ENCODE measurements around the gene ACOT11.

ACOT11 gene

DNA sequence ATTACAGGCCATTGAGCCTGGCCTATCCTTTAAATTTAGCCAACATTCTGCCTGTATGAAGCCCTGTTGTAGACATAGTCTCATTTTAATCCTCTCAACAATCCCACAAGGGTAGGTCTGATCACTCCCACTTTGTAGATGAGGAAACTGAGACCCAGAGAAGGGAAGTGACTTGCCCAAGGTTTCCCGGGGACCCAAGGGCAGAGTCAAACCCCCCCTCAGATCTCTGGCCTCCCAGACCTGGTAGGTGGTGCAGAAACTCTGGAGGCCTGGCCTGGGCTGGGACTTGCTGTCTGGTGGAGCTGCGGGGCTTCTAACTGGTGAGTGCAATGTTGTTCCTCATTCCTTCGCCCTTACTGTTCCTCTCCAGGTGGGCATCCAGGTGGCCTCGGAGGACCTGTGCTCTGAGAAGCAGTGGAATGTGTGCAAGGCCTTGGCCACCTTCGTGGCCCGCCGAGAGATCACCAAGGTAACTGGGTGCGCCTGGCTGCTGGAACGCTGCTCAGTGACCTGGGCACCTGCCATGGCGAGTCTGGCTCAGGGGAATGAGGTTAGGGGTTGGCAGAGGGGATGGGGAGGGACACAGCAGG, 45.6 kb downstream of the ACOT11 start:
- DNase-seq, result no peak

- DNase-seq, result no peak
Observed at GRCh38 chr1:54594463-54594862, 46.4 kb downstream of the ACOT11 start.

DNA sequence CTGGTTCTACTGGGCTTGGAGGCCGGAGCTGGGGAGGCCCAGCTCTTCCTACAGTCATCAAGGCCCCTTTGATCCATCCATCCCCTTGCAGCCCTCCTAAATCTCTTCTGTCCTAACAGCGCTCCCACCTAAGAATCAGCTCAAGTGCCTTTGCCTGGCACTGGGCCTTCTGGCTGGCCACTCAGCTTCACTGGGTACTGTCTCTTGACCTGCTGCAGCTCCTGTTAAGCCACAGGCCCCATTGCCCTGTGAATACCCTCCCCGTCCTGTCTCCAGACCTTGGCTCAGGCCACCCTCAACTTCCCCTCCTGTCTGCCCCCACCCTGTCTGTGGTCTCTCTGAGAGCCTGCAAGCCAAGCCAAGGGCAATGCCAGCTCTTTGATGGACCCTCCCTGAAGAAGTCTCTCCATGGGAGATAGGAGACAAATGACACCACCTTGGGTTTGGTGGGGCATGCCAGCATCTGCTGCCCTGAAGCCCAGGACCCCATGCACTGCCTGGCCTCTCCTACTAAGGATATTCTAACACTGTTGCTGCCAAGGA, 48.0 kb downstream of the ACOT11 start:
- no peak for DNase-seq

DNA sequence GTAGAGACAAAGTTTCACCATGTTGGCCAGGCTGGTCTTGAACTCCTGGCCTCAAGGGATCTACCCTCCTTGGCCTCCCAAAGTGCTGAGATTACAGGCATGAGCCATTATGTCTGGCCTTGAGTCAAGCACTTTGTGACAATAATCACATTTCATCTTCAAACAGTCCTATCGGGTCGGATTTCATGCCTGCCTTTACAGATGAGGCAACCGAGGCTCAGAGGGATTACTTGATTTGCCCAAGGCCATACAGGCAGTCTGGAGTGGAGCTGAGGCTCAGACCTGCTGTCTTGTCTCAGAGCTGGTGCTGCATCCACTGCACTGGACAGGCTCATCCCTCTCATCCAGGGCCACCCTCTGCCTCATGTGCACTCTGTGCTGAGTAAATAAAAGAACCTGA, 48.7 kb downstream of the ACOT11 start:
- no peak for DNase-seq

DNA sequence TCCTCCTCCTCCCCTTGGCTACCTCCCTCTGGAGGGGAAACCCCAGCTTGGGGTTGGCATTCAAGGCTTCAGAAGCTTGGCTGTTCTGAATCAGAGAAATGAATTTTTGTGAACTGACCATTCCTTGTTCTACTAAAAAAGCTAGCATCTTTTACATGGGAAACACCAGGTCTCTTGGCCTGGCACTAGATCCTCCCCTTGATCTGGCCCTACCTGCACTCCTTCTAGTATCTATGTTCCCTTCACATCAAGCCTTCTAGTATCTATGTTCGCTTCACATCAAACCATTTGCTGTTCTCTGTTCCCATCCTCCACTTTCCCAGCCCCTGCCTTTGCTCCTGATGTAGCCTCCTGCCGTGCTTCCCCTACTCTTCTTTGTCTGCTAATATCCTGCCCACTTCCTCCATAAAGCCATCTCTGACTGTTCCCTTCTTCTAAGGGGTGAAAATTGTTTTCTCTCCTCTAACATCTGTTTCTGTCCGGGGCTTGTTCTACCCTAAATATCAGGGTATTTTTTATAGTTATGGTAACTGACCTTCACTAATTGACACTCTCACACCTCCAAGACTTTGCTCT, 49.5 kb downstream of the ACOT11 start:
- DNase-seq, result no peak

DNA sequence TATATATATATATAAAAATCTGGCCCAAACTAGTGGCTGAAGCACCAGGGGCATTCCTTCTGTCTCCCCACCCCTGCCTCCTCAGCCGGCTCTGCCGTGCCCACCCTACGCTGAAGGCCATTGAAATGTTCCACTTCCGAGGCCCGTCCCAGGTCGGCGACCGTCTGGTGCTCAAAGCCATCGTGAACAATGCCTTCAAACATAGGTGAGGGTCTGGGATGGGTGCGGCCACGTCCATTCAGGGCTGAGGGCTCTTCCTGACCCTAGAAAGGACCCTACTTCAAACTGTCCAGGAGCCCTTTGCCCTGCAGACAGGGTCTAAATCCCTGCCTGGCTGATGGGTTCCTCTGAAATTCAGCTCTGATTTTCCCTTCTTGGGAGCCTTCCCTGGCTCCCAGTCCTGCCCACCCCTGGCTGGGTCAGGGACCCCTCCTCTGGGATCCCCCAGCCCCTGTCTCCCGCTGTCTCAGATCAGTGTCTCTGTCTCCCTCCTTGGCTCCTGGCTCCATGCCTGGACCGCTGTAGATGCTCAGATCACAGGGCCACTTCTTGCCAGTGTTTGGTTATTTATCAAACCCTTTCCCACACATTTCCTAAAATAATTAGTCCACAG, 51.3 kb downstream of the ACOT11 start:
- no peak for DNase-seq

GRCh38 chr1:54600947-54601721, 53.1 kb downstream of the ACOT11 start:
- no peak for DNase-seq

GRCh38 chr1:54601730-54602129, 53.7 kb downstream of the ACOT11 start:
- DNase-seq, result no peak

DNA sequence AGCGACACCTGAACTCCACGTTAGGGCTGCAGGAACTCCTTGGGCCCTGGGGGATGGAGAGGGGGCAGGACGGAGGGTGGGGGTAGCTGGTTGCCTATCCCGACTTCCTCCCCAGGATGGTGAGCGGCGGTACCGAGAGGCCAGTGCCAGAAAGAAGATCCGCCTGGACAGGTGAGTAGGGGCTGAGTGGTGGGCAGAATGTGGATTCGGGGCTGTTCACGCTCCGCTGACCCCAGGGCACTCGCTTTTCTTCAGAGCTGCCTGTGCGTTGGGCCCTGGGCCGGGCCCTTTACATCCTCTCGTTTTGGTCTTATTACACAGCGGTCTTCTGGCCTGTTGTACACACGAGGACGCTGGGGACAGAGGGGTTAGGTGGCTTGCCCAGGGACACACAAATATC, 54.5 kb downstream of the ACOT11 start:
- no peak for DNase-seq

DNA sequence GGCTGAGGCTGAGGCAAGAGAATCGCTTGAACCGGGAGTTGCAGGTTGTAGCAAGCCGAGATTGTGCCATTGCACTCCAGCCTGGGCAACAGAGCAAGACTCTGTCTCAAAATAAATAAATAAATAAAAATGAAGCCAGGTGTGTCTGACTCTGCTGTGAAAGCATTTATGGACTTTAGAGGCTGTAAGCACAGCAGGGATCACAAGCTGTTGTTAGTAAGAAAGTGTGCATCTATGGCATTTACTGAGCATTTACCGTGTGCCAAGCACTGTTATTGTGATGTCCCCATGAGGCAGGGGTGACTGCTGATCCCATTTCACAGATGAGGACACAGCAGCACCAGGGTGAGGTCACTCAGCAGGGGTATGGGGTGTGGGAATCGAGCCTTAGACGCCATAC, 55.2 kb downstream of the ACOT11 start:
- no peak for DNase-seq

- no peak for DNase-seq
Observed at GRCh38 chr1:54604051-54604450, 56.0 kb downstream of the ACOT11 start.

DNA sequence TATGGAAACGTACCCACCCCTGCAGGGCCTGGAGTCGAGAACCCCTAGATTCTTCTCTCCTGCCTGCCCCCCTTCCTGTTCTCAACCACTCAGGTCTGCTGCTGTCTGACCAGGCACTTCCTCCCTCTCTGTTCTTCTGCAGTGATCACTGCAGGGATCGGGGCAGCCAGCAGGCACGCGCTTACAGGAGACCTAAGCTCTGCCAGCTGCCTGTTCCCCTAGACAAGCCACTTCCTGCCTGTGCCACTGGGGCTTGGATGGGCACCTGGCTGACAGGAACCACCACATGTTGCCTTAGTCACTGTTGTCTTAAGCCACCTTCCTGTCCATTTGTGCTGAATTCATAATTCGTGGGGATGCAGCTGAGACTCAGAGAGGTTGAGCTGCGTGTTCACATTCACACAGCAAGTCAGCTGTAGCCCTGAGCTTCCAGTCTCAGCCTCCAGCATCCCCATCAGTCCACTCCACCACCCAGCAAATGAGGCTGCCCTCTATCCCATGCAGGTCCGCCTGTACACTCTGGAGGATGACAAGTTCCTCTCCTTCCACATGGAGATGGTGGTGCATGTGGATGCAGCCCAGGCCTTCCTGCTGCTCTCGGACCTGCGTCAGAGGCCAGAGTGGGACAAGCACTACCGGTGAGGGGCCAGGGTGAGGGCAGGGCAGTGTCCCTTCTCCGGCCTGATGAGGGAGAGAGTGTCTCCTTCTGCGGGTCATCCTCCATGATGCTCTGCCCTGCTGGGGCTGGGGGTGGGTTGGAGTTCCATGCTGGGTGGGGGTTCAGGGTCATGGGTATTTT, 56.7 kb downstream of the ACOT11 start:
- peak; percentile 40 for DNase-seq

- no peak for DNase-seq
Observed at GRCh38 chr1:54606096-54606989, 58.3 kb downstream of the ACOT11 start.

- DNase-seq, result no peak
Observed at GRCh38 chr1:54606990-54607325, 58.9 kb downstream of the ACOT11 start.

DNA sequence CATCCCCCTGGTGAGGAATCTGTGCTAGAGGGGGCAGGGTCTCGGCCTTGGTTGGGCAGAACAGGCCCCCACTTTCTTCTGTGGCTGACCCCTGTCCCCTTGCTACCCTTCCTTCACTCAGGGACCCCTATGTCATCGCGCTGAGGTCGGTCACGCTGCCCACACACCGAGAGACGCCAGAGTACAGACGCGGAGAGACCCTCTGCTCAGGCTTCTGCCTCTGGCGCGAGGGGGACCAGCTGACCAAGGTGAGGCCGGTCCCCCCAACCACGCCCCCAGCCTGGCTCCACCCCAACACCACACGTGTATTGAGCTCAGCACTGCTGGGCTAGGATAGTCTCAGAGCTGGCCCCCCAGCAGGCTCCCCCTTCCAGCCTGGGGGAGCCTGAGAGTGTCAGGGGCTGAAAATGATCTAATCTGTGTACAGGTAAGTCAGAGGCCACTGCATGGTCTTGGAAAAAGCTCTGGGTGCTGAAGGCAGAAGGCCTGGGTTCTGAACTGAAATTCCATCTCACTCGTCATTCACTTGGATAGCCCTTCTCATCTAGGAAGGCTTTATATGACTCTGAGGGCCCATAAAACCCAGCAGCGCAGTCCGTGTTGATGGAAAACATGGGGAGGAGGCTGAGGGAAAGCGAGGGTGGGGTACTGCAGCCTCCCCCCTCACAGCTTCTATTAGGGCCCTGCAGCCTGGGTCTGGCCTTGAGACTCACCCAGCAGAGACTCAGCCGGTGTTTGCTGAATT, 60.0 kb downstream of the ACOT11 start:
- DNase-seq, result no peak

- no peak for DNase-seq
Observed at GRCh38 chr1:54608566-54609230, 60.7 kb downstream of the ACOT11 start.

- DNase-seq, result no peak
Observed at GRCh38 chr1:54609301-54609921, 61.4 kb downstream of the ACOT11 start.

GRCh38 chr1:54610048-54610447, 62.0 kb downstream of the ACOT11 start:
- no peak for DNase-seq

DNA sequence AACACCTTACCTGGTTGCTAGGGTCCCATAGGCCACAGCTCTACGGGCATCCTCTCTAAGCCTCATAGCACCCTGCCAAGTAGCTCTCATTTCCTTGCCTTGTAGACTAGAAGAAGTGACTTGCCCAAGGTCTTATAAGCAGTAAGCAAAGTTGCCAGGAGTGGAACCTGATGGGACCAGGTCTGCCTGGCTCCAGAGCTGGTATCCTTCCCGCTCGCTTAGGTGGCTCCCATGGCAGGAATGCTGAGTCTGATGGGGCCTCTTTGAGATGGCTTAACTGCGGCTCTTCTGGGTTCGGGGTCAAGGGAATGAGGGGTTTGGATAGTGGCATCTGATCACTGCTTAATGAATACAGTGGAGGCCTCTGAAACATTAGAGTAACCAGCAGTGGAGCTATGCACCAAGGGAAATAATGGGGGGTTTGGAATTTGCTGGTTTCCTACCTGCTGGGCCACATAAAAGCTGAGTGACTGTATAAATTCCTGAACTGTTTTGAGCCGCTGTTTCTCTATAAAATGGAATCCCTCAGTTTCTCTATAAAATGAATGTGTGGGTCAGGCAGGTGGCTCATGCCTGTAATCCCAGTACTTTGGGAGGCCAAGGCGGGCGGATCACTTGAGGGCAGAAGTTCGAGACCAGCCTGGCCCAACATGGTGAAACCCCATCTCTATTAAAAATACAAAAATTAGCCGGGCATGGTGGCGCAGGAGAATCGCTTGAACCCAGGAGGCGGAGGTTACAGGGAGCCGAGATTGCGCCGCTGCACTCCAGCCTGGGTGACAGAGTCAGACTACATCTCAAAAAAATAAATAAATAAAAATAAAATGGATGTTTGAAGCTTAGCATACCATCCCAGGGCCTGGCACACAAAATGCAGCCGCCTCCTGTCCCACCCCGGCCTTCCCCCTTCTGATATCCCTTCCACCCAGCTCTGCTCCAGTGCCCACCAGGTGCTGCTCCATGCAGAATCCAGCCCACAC, 62.9 kb downstream of the ACOT11 start:
- no peak for DNase-seq
